ENCODE results near the gene HIRIP3. TPM values are rescaled to one million over a fixed set of nuclear protein-coding genes. Genes with fewer than 3 reads are reported as not detected.

HIRIP3 gene
- total and polyA plus RNA-seq, 2 of the 4 experiments (the other 2 are of a cell fraction): 5.0 to 10.5 TPM

Other genes starting within 250 kb of the HIRIP3 start
- gene C16orf54, start 249.6 kb downstream of the HIRIP3 start, total RNA-seq (2012; rRNA removed): not detected in 2 replicates
- gene C16orf54, start 249.6 kb downstream of the HIRIP3 start, polyA plus RNA-seq (2012; rRNA removed): not detected in 2 replicates
- not detected in 2 replicates for gene ZG16, start 217.4 kb downstream of the HIRIP3 start, total RNA-seq (2012; rRNA removed)
- gene ZG16, start 217.4 kb downstream of the HIRIP3 start, polyA plus RNA-seq (2012; rRNA removed): not detected in 2 replicates
- 40.8 and 43.0 TPM in 2 replicates for gene KIF22, start 204.9 kb downstream of the HIRIP3 start, total RNA-seq (2012; rRNA removed)
- gene KIF22, start 204.9 kb downstream of the HIRIP3 start, polyA plus RNA-seq (2012; rRNA removed): 65.1 and 66.0 TPM in 2 replicates
- 113 and 127 TPM in 2 replicates for gene MAZ, start 189.1 kb downstream of the HIRIP3 start, total RNA-seq (2012; rRNA removed)
- 124 and 138 TPM in 2 replicates for gene MAZ, start 189.1 kb downstream of the HIRIP3 start, polyA plus RNA-seq (2012; rRNA removed)
- 0.90 and 1.4 TPM in 2 replicates for gene PRRT2, start 183.4 kb downstream of the HIRIP3 start, total RNA-seq (2012; rRNA removed)
- 10.5 and 10.7 TPM in 2 replicates for gene PRRT2, start 183.4 kb downstream of the HIRIP3 start, polyA plus RNA-seq (2012; rRNA removed)
- gene PAGR1, start 179.5 kb downstream of the HIRIP3 start, total RNA-seq (2012; rRNA removed): 10.6 and 15.3 TPM in 2 replicates
- gene PAGR1, start 179.5 kb downstream of the HIRIP3 start, polyA plus RNA-seq (2012; rRNA removed): 22.1 and 26.4 TPM in 2 replicates
- gene MVP, start 175.2 kb downstream of the HIRIP3 start, total RNA-seq (2012; rRNA removed): 221 and 319 TPM in 2 replicates
- gene MVP, start 175.2 kb downstream of the HIRIP3 start, polyA plus RNA-seq (2012; rRNA removed): 204 and 231 TPM in 2 replicates
- 47.1 and 48.3 TPM in 2 replicates for gene CDIPT, start 132.4 kb downstream of the HIRIP3 start, total RNA-seq (2012; rRNA removed)
- gene CDIPT, start 132.4 kb downstream of the HIRIP3 start, polyA plus RNA-seq (2012; rRNA removed): 100 and 111 TPM in 2 replicates
- 0.72 and 0.83 TPM in 2 replicates for gene SEZ6L2, start 96.1 kb downstream of the HIRIP3 start, total RNA-seq (2012; rRNA removed)
- gene SEZ6L2, start 96.1 kb downstream of the HIRIP3 start, polyA plus RNA-seq (2012; rRNA removed): 10.0 and 10.5 TPM in 2 replicates
- 4.1 and 4.2 TPM in 2 replicates for gene ASPHD1, start 95.1 kb downstream of the HIRIP3 start, total RNA-seq (2012; rRNA removed)
- gene ASPHD1, start 95.1 kb downstream of the HIRIP3 start, polyA plus RNA-seq (2012; rRNA removed): 14.5 and 15.7 TPM in 2 replicates
- gene KCTD13, start 69.4 kb downstream of the HIRIP3 start, total RNA-seq (2012; rRNA removed): 3.1 and 4.1 TPM in 2 replicates
- gene KCTD13, start 69.4 kb downstream of the HIRIP3 start, polyA plus RNA-seq (2012; rRNA removed): 20.7 and 22.2 TPM in 2 replicates
- gene TMEM219, start 33.5 kb downstream of the HIRIP3 start, total RNA-seq (2012; rRNA removed): 44.2 and 47.0 TPM in 2 replicates
- gene TMEM219, start 33.5 kb downstream of the HIRIP3 start, polyA plus RNA-seq (2012; rRNA removed): 94.3 and 95.3 TPM in 2 replicates
- gene TAOK2, start 21.7 kb downstream of the HIRIP3 start, total RNA-seq (2012; rRNA removed): 31.7 and 32.8 TPM in 2 replicates
- 23.0 and 26.4 TPM in 2 replicates for gene TAOK2, start 21.7 kb downstream of the HIRIP3 start, polyA plus RNA-seq (2012; rRNA removed)
- 42.1 and 42.8 TPM in 2 replicates for gene INO80E, start 624 bp upstream of the HIRIP3 start, total RNA-seq (2012; rRNA removed)
- 40.9 and 46.5 TPM in 2 replicates for gene INO80E, start 624 bp upstream of the HIRIP3 start, polyA plus RNA-seq (2012; rRNA removed)
- under 0.01 TPM in 1 of 2 replicates, not detected in the other for gene DOC2A, start 15.4 kb upstream of the HIRIP3 start, total RNA-seq (2012; rRNA removed)
- 0.48 and 0.50 TPM in 2 replicates for gene DOC2A, start 15.4 kb upstream of the HIRIP3 start, polyA plus RNA-seq (2012; rRNA removed)
- gene C16orf92, start 27.6 kb upstream of the HIRIP3 start, total RNA-seq (2012; rRNA removed): not detected in 2 replicates
- not detected in 2 replicates for gene C16orf92, start 27.6 kb upstream of the HIRIP3 start, polyA plus RNA-seq (2012; rRNA removed)
- not detected in 2 replicates for gene TLCD3B, start 35.7 kb upstream of the HIRIP3 start, total RNA-seq (2012; rRNA removed)
- 0.14 and 0.19 TPM in 2 replicates for gene TLCD3B, start 35.7 kb upstream of the HIRIP3 start, polyA plus RNA-seq (2012; rRNA removed)
- 1,576 and 1,697 TPM in 2 replicates for gene ALDOA, start 70.1 kb upstream of the HIRIP3 start, total RNA-seq (2012; rRNA removed)
- 1,990 and 2,139 TPM in 2 replicates for gene ALDOA, start 70.1 kb upstream of the HIRIP3 start, polyA plus RNA-seq (2012; rRNA removed)
- gene PPP4C, start 80.4 kb upstream of the HIRIP3 start, total RNA-seq (2012; rRNA removed): 209 and 222 TPM in 2 replicates
- 200 and 202 TPM in 2 replicates for gene PPP4C, start 80.4 kb upstream of the HIRIP3 start, polyA plus RNA-seq (2012; rRNA removed)
- gene TBX6, start 96.3 kb upstream of the HIRIP3 start, total RNA-seq (2012; rRNA removed): not detected in 2 replicates
- gene TBX6, start 96.3 kb upstream of the HIRIP3 start, polyA plus RNA-seq (2012; rRNA removed): 0.06 and 0.10 TPM in 2 replicates
- 1.1 and 3.1 TPM in 2 replicates for gene YPEL3, start 100.6 kb upstream of the HIRIP3 start, total RNA-seq (2012; rRNA removed)
- 25.6 and 33.3 TPM in 2 replicates for gene YPEL3, start 100.6 kb upstream of the HIRIP3 start, polyA plus RNA-seq (2012; rRNA removed)
- under 0.01 and 0.28 TPM in 2 replicates for gene GDPD3, start 117.9 kb upstream of the HIRIP3 start, total RNA-seq (2012; rRNA removed)
- gene GDPD3, start 117.9 kb upstream of the HIRIP3 start, polyA plus RNA-seq (2012; rRNA removed): 2.8 and 19.5 TPM in 2 replicates
- 22.5 and 30.8 TPM in 2 replicates for gene MAPK3, start 127.6 kb upstream of the HIRIP3 start, total RNA-seq (2012; rRNA removed)
- gene MAPK3, start 127.6 kb upstream of the HIRIP3 start, polyA plus RNA-seq (2012; rRNA removed): 137 and 150 TPM in 2 replicates
- 6.4 and 7.2 TPM in 2 replicates for gene CORO1A, start 188.0 kb upstream of the HIRIP3 start, total RNA-seq (2012; rRNA removed)
- 13.2 and 16.7 TPM in 2 replicates for gene CORO1A, start 188.0 kb upstream of the HIRIP3 start, polyA plus RNA-seq (2012; rRNA removed)
- gene BOLA2B, start 198.0 kb upstream of the HIRIP3 start, total RNA-seq (2012; rRNA removed): 301 and 407 TPM in 2 replicates
- 90.1 and 121 TPM in 2 replicates for gene BOLA2B, start 198.0 kb upstream of the HIRIP3 start, polyA plus RNA-seq (2012; rRNA removed)
- gene SLX1A, start 198.3 kb upstream of the HIRIP3 start, total RNA-seq (2012; rRNA removed): 8.4 and 11.4 TPM in 2 replicates
- 35.1 and 44.4 TPM in 2 replicates for gene SLX1A, start 198.3 kb upstream of the HIRIP3 start, polyA plus RNA-seq (2012; rRNA removed)
- 0.18 and 1.1 TPM in 2 replicates for gene SULT1A3, start 203.6 kb upstream of the HIRIP3 start, total RNA-seq (2012; rRNA removed)
- 12.8 and 17.2 TPM in 2 replicates for gene SULT1A3, start 203.6 kb upstream of the HIRIP3 start, polyA plus RNA-seq (2012; rRNA removed)